Measurements from ENCODE around the gene PDXP.

- TF ChIP-seq CTCF (IDR thresholded peaks at IDR 0.05; ENCODE audit: low read length) (no peak), EZH2 (optimal IDR thresholded peaks at IDR 0.05; ENCODE audit: low read depth, low read length) (no peak), EZH2phosphoT487 (IDR thresholded peaks at IDR 0.05; ENCODE audit: low read length) (no peak)
Observed at GRCh38 chr22:37674951-37675929, 16.7 kb downstream of the PDXP start, which contains the start of gene LGALS1.
